Daoy (cell line): Measurements from ENCODE around the gene SOX6. TPM values are rescaled to one million over a fixed set of nuclear protein-coding genes. Genes with fewer than 3 reads are reported as not detected.

ENCODE experiments used
- DNase-seq: peaks from one replicate; pipeline ENCODE4 v3.0.0-alpha.2; 2015; ENCODE audit warnings: low read depth
- total RNA-seq: library from RNA; depleted of rRNA; stranded (reverse); fragments of >200 nt; shearing (Covaris generic); gene quantifications from 2 replicates; pipeline ENCODE4 v1.2.3, GENCODE V29; 2014

The SOX6 gene
- total RNA-seq, 1 experiment from 2014 or later, result 3.0 TPM

- DNase-seq, result no peak
Measured at GRCh38 chr11:16318320-16318719, 38.0 kb downstream of the SOX6 start.

- DNase-seq, result no peak
Measured at GRCh38 chr11:16317712-16318111, 38.6 kb downstream of the SOX6 start.

DNA sequence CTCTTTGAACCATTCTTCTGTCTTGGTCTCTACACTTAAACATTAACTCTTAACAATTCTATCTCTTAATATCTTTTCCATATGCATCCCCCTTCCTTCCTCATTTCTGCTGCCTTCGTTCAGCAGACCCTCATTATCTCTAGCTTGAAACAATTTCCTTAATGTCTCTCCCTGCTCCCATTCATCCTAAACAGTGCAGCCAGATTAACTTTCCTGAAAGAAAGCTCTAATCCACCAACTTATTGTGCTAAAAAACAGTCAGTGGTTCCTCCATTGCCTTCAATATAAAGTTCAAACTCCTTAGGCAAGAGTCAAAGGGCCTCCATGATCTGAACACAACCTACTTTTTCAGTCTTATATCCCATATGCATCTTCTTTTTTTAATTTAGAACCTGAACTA is 42.5 kb downstream of the SOX6 start:
- DNase-seq, result no peak

DNA sequence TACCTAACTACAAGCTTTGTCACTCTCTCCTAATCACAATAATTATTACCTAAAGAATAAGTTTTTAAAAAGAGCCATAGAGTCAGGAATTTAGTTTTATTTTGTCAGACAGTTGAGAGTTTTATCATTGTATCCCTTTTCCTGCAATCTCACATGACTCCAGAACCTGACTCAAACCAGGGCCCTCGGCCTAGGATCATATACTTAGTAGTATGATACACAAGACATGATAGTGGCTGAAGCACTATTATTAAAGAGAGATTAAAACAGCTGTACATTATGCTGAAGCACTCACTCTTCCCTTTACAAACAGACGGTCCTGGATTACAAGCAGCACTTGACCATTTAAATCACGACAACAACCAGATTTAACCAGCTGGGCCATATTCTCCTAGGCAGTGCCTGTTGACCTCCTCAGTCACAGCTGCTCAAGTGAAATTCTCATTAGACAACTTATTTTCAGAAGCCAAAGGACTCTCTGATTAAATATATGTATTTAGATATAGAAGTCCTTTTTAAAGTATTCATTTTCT is 44.0 kb downstream of the SOX6 start:
- no peak for DNase-seq

DNA sequence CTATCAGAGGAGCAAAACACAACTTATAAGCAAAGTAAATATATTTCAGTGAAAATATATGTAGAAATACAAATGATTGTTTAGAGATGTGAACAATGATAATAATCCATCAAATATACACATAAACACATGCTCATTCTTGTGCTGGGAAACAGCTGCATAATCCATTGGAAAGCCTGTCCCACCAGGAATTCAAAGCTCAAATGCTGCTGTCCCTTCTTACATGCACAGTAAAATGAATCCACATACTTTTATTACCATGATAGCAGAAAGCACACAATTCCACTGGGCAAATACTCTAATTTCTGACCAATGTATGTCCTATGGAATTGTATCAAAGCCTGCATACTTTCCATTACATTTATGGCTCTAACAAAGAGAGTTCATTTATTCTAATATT is 44.5 kb downstream of the SOX6 start:
- no peak for DNase-seq

DNA sequence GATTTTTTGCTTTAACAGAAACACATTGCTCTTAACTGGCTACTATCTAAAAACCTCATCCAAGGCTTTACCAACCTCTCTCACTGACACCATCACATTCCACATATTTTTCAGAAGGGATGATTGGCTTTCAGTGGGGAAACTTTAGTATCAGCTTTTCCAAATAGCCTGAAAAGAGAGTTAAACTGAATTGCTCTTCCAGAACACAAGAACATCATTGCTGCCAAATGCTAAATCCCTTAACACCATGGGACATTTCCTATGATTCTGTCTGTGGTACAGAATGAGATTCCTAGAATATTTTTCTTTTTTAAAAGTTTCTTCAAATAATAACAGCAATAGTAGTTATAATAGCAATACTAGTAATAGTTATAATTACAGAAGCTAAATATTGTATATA is 45.4 kb downstream of the SOX6 start:
- DNase-seq, result no peak

DNA sequence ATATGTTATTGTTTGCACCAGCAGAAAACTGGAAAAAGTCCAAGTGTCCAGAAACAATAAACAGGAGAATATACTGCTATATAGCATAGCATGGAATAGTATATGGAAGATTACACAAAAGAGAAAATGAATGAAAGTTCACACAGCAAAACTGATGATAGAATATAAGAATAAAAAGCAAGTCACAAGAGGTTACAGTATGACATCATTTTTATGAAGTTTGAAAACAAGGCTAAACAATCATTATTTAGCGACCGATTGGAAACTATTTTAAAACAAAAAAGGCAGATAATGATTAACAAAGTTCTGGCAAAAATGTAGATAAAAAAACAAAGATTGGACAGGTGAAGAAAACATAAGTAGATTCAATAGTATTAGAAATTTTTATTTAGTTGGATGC is 47.1 kb downstream of the SOX6 start:
- no peak for DNase-seq

DNA sequence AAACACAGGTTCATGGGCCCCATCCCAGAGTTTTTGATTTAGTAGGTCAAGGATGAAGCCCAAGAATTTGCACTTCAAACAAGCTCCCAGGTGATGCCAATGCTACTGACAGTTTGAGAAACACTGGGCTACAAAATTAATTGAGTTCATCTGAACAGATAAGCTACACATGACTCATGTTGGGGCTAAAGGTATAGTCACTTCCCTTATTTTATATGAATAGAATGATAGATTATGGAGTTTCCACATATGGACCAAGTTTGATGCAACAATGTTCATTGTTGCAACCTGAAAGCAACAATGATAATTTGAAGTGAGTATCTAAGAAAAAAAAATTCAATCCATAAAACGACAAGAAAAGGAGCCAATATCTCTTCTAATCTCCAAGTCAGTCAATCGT is 54.9 kb downstream of the SOX6 start:
- no peak for DNase-seq

DNA sequence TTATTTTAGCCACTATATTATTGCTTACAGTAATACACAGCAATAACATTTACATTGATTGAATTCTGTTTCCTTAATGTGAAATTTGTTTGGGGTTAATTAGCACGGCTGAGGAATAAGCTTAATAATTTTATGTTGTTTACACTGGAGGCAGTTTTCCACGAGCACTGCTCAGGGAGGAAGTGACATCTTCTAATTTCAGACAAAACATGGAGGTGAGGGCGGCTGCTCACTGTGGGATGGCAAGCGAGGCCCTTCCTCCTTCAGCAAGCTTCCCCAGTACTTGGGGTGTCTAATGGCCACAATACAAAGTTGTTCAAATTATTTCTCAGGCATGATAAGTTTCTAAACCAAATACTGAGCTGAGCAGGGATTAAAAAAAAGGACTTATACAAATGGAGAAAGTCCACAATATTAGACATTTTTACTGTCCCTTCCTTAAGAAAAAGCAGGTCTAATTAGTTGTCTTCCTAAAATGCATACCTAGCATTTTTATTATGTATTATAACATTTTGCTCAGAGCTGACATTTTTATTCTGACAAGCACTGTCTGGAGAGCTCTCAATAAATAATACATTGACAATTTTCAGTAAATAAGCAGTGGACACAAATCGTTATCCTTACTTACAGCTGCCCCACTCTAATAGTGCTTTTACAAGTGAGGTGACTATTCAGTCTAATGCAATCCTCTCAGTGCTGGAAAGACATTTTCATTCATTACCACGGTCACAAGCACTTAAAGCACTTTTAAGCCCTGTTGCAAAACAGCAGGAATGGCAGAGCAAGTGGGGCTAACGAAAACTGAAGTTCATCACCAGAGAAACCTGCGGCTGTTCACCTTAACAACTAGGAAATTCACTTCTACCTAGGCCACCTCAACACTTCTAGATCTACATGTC is 56.2 kb downstream of the SOX6 start:
- DNase-seq, result no peak

- DNase-seq, result no peak
Measured at GRCh38 chr11:16299390-16299789, 57.0 kb downstream of the SOX6 start.

DNA sequence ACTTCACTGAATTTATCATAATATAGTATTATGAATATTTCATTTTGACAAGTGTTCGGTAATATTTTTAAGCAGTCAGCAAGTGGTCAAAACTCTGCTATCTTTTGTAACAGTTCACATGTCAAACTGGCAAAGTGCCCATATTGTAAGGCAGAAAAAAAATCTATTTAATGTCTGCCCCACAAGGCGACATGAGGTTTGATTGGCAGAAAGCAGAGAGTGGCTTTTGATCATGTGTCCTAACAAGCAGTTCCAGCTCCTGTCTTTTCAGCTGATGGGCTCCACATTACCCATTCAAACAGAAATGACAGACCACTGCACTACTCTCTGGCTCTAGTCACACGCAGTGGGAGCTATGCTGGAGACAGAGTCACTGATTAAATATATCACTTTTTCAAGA is 59.0 kb downstream of the SOX6 start:
- no peak for DNase-seq

- no peak for DNase-seq
Measured at GRCh38 chr11:16296273-16296672, 60.1 kb downstream of the SOX6 start.

GRCh38 chr11:16295592-16295991 is 60.8 kb downstream of the SOX6 start:
- no peak for DNase-seq

GRCh38 chr11:16293204-16293681 is 63.1 kb downstream of the SOX6 start:
- no peak for DNase-seq

GRCh38 chr11:16292167-16292859 is 64.0 kb downstream of the SOX6 start:
- DNase-seq, result no peak

- DNase-seq, result no peak
Measured at GRCh38 chr11:16291729-16292128, 64.6 kb downstream of the SOX6 start.

GRCh38 chr11:16289541-16289940 is 66.8 kb downstream of the SOX6 start:
- no peak for DNase-seq

DNA sequence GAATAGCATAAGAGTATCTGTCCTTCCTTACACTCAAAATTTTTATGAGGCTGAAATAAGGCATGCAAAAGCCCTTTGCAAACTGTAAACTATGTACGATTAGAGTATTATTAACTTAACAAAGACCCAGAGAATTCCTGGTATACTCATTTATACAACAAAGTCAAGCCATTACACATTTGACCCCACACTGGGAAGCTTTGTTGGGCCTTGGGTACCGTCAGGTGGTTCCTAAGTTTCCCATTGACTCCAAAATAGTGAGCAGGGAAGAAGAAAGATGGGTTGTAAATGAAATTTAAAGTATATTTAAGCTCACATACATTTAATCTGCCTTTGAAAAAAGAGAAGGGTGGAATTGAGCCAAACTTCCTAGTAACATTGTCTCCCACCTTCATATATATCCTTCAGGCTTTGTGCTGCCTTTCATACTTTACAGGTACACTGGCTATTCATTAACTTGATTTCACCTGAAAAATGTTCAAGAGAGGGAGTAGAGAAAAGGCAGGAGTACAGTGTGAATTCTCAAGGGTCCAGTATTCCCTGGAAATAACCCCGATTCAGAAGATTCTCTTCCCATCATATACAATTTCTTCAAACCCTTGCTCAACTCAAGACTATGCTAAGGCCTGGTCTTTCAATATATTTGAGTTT is 68.6 kb downstream of the SOX6 start:
- DNase-seq, result no peak

- no peak for DNase-seq
Measured at GRCh38 chr11:16286095-16286494, 70.3 kb downstream of the SOX6 start.

GRCh38 chr11:16280256-16280682 is 76.1 kb downstream of the SOX6 start:
- DNase-seq, result peak; percentile 62

- no peak for DNase-seq
Measured at GRCh38 chr11:16279524-16279923, 76.8 kb downstream of the SOX6 start.

- DNase-seq, result no peak
Measured at GRCh38 chr11:16278979-16279378, 77.4 kb downstream of the SOX6 start.
